Stimulated activated CD4-positive, alpha-beta T cell treated with anti-CD3 and anti-CD28 coated beads, Interleukin-15, amount 100 ng/mL, for 24 hours (primary cell): ENCODE results near the gene CD86.
A peak's percentile ranks its signal among the peaks of the same experiment; 100 is the strongest.
"Not testable (repeated sequence)": the region's sequence is repeated elsewhere in the genome, so short reads cannot be mapped to it uniquely, and the experiment has no call there.

Experiments
- DNase-seq: peaks from one replicate; pipeline ENCODE4 v3.0.0-alpha.2; 2020

CD86 gene

DNA sequence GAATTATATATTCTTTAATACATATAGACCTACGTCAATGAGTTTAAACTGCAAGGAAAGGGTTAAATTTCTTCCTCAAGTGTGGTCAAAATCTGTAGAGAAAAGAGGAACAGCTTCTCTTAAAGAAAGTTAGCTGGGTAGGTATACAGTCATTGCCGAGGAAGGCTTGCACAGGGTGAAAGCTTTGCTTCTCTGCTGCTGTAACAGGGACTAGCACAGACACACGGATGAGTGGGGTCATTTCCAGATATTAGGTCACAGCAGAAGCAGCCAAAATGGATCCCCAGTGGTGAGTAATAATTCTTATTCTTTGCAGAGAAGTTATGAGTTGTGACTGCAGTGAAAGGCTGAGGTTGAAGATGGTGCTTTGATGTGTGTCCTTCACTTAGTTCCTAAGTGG, at the start of gene CD86:
CD86 (plus strand) TSS at position 148 of the 400 bp plus-strand sequence; CDS start at position 276, 128 bp downstream.
- no peak for DNase-seq

- DNase-seq: no peak
Measured at GRCh38 chr3:122006267-122006666, 48.9 kb upstream of the CD86 start.

DNA sequence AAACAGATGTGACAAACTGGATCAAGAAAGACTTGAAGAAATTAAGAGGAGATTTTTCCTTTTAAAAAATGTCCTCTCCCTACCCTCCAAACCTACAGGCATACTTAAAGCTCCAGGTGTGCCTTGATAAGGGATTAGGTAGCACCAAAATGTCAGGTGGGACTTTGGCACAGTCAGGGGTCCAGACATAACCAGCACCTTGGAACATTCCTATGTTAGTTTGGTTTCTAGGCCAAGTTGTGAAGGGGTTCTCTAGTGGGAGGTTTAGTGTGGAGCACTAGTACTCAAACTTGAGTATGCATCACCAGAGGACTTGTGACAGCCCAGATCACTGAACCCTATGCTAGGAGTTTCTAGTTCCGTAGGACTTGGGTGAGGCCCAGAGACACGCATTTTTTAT, 47.0 kb upstream of the CD86 start:
- no peak for DNase-seq

GRCh38 chr3:122010506-122010905, 44.7 kb upstream of the CD86 start:
- DNase-seq: no peak

- no peak for DNase-seq
Measured at GRCh38 chr3:122011396-122011795, 43.8 kb upstream of the CD86 start.

GRCh38 chr3:122012821-122013220, 42.3 kb upstream of the CD86 start:
- no peak for DNase-seq

DNA sequence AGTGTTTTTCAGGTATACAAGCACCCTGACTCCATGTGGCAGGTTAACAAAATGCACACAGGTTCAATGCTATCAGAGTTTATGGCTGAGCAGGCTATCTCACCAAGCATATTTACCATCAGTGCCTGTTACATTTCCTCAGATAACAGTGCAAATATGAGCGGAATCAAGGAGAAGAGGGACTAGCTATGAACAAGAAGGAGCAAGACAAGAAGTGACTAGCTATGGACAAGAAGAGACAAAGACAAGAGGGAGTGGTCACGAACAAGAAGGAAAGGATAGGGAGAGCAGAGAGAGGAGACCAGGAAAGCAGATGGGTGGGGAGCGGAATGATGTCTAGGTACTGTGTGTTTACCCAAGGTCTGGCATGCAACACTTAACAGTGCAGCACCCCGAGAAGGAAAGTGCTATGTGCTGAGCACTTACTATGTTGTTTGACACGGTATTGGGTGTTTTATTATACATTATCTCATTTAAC, 41.7 kb upstream of the CD86 start:
- no peak for DNase-seq

DNA sequence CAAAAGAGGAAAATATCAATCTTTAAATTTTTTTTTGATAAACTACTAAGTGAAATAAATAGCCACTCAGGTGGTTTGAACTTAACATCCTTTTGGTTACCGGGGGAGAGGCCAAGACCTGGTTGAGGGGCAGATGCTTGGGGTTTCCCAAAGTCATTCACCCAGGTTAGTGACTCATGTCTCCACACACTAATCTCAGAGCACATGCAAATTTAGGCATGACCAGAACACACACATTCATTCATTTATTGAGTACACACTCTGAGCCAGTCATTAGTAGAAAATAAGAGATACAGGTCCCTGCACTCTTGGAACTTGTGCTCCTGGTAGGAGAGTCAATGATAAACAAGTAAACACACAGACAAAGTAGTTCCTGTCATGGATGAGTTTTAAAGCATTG, 40.4 kb upstream of the CD86 start:
- DNase-seq: no peak

GRCh38 chr3:122019493-122019892, 35.7 kb upstream of the CD86 start:
- no peak for DNase-seq

DNA sequence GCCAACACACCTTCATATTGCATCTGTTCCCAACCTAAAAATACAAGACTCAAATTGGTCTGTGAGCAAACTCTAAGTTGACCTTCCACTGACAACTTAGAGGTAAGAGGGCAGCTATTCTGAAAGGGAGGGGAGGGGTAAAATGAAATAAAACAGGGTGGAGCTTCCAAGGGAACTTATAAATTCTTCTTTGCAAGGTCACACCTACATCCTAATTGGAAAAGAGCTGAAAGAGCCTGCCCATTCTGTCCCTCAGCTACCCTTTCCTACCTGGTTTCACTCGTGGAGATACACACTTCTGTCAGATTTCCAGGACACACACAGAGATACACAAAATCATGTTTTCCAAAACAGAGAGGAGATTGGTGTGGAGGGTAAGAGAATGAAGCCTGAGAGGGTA, 34.1 kb upstream of the CD86 start:
- no peak for DNase-seq

- DNase-seq: peak; percentile 29
Measured at GRCh38 chr3:122021811-122022401, 33.3 kb upstream of the CD86 start, which contains the start of gene ILDR1. ILDR1 (minus strand) TSS chr3:122022247; CDS start chr3:122022077, 170 bp downstream.

DNA sequence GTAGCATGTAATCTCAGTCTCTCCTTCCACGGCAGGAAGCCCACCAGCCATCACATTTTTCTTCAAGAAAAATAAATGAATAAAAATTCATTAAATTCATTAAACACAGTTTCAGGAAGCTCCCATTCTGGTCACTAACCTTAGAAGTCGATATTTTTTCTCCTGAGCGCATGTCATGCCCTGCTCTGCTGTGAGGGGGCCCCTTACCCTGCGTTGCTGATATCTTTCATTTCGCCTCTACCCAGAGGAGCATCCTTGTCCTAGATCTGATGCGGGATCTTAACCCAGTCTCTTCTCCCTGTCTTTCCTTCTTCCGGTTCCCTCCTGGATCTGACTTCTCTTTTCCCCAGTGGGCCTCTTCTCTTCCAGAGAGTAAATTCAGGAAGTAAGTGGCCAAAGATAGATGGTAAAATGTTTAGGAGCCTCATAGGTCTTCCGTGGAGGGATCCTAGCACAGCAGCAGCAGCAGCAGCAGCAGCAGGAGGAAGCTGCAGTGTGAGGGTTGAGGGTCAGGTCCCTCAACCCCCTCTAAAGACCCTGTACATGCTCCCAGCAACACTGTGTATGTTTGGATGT, 31.7 kb upstream of the CD86 start:
- DNase-seq: no peak

GRCh38 chr3:122024800-122025199, 30.4 kb upstream of the CD86 start:
- no peak for DNase-seq

DNA sequence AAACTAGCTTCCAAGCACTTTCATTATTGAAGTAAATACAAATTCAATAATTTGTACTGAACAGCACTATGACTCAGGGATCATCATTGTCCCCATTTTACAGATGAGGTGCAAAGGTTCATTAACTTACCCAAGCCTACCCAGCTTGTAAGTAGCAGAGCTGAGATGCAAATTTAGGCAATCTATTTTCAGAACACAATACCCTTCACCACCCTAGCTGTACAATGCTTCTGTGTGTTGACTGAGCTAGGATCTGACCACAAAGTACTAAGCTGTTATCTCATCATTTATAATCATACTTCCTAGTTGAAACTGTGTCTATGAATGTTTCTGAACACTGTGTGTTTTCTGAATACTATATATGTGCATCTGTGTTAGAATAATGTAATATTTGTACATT, 29.9 kb upstream of the CD86 start:
- no peak for DNase-seq

GRCh38 chr3:122030381-122031122, 24.6 kb upstream of the CD86 start:
- peak; percentile 3 for DNase-seq

GRCh38 chr3:122031123-122031468, 24.1 kb upstream of the CD86 start:
- DNase-seq: no peak

DNA sequence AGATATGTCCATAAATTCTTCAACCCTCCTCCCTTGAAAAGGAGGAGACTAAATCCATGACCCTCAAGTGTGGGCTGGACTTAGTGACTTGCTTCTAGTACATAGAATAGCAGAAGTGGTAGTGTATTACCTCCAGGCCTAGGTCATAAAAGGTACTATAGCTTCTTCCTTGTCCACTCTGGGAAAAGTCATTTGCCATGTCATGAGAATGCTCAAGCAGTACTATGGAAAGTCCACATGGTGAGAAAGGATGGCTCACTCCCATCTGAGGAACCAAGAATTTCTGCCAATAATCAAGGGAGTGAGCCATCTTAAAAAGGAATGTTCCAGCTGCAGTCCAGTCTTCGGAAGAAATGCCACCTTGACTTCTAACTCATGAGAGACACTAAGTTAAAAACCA, 22.6 kb upstream of the CD86 start:
- no peak for DNase-seq

DNA sequence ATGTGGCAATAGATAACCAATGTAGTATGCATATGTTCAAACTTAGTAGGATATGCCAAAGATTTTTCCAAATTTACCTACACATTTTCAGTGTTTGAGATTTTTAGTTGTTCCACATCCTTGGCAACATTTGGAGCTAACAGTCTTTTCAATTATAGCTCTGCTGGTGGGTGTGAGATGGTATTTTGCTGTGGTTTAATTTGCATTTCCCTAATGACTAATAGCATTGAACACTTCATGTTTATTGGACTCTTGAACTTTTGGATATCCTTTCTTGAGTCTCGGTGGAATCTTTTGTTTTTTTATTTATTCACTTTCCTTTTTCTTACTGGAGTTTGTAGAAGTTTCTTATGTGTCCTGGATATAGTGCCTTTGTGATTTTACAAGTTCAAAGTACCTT, 22.1 kb upstream of the CD86 start:
- no peak for DNase-seq

- DNase-seq: not testable (repeated sequence)
Measured at GRCh38 chr3:122047296-122047695, 7.9 kb upstream of the CD86 start.

DNA sequence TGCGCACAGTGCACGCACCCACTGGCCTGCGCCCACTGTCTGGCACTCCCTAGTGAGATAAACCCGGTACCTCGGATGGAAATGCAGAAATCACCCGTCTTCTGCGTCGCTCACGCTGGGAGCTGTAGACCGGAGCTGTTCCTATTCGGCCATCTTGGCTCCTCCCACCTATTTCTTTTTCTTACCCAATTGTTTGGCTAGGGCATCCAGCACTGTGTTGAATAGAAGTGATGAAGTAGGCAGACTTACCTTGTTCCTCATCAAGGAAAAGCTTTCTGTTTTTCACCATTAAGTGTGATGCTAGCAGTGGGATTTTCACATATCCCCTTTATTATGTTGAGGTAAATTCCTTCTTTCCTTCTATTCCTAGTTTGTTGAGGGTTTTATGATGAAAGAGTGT, 7.4 kb upstream of the CD86 start:
- not testable (repeated sequence) for DNase-seq

GRCh38 chr3:122052968-122053367, 2.2 kb upstream of the CD86 start:
- no peak for DNase-seq

GRCh38 chr3:122057671-122058070, 2.5 kb downstream of the CD86 start:
- DNase-seq: no peak

GRCh38 chr3:122058294-122058693, 3.1 kb downstream of the CD86 start:
- DNase-seq: no peak

- no peak for DNase-seq
Measured at GRCh38 chr3:122060040-122060698, 5.0 kb downstream of the CD86 start.
